ENCODE measurements around the gene VWA5B1.

The VWA5B1 gene

DNA sequence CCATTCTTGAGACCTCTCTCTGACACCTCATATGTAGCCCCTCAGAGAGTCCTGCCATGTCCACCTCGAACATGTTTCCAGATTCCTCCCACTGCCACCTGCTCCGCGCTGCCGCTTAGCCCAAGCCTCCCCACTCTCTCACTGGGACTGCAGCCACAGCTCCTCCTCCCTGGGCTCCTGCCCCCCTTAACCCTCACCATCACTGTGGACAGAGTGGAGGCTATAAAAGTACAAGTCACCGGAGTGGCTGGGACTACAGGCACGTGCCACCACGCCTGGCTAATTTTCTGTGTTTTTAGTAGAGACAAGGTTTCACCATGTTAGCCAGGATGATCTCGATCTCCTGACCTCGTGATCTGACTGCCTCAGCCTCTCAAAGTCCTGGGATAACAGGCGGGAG, 77.0 kb downstream of the VWA5B1 start:
- no peak for DNase-seq (ENCODE audit: low read depth in 2 of 2)

- no peak for DNase-seq (ENCODE audit: low read depth in 2 of 2)
These were observed 78.3 kb downstream of the VWA5B1 start for GRCh38 chr1:20368866-20369470.

DNA sequence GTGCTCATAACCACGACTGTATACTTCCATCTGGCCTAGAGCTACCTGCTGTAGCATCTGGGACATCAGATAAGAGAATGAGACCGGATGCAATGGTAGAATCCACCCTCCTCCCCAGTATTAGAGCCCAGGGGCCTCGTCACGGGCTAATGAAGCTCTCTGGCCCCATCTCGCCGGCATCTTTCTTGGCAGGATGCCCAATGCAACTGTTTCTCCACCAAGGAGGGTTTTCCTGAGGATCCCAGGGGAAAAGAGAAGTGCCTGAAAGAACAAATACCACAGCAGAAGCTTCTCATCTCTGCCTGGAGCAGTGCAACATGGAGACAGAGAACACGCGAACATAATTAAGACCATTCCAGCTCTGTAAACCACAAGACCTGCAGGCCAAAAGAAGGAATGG, 80.0 kb downstream of the VWA5B1 start:
- no peak for DNase-seq (ENCODE audit: low read depth in 2 of 2)

DNA sequence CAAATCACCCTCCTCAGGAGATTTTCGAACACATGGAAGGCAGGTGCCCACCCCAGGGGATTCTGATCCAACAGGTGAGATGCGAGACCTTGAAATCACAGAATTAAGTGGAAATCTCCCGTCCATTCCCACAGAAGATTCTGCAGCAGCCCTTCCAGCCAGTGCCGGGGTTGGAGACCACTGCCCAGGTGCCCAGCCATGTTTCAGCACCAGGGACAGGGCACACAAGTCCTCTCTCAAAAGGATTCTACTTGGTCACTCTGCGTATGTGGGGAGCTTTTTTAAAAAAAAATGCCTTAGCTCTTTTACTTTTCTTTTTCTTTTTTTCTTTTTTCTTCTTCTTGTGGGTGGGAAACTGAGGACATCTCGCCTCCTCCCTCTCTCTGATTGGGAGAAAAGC, 80.7 kb downstream of the VWA5B1 start:
- no peak for DNase-seq (ENCODE audit: low read depth in 2 of 2)

DNA sequence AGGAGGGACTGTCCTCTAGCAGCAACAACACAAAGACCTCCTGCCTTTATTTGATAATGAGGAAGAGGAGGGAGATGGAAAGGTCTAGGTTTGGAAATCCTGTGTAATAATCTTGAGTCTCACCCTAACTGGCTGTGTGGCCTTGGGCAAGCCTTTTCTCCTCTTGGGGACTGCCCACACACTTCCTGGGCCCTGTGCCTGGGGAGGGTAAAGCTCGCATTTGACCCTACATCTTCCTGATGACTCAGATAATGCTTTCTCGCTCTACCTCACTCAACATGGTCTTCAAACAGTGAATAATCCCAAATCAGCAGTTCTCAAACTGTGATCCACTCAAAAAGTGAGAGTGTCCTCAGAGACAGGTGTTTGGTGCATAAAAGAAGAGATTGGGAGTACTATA, 81.2 kb downstream of the VWA5B1 start:
- DNase-seq (ENCODE audit: low read depth in 2 of 2), result no peak

DNA sequence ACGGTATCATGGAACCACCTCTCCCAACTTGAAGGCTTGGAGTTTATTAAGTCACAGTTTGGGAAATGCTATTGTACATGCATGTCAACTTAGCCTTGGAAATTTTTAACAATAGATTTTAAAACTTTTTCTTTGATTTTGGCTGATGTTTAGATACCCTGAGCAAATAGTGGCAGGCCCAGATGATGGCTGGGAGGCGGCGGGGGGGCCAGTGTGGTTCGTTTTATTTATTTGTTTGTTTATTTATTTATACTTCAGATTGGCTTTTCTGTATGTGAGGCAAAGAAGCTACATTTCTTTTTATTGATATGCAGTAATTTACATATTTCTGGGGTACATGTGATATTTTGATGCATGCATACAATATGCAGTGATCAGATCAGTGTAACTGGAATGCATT, 82.0 kb downstream of the VWA5B1 start:
- no peak for DNase-seq (ENCODE audit: low read depth in 2 of 2)

GRCh38 chr1:20373286-20373685, 82.6 kb downstream of the VWA5B1 start:
- DNase-seq (ENCODE audit: low read depth in 2 of 2), result no peak

DNA sequence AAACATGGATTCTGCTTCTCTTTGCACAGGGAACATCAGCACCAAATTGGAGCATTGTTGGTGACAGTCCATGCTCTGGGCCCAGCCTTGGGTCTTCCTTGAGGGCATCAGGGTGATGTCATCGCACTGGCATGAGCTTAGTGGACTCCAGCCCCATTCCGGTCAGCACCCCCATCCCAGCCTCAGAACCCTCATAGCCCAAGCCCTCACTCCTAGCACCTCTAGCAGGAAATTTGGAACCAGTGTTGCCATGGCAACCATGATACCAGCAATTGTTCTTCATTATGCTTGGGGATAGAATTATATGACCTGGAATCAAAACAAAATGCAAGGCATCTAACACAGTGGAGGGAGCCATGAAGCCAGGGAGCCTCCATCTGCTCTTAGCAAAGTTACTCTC, 83.1 kb downstream of the VWA5B1 start:
- no peak for DNase-seq (ENCODE audit: low read depth in 2 of 2)

DNA sequence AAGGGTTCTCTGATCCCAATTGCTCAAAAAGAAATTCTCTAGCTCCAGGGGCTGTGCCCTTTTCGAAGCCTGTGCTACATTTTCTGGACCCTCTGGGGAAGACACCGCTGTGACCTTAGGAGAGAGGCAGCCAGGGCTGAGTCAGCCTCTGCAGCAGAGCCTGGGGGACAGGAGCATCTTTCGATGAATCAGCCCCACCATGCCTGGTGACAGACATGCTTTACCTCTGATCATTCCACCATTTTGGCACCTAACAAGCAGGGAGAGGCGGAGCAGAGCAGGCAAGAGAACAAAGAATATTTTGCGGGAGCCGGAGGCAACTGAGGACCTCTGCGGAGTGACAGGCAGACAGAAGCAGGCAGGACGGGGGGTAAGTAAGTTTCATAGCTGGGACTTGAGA, 84.9 kb downstream of the VWA5B1 start:
- DNase-seq (ENCODE audit: low read depth in 2 of 2), result no peak

- no peak for DNase-seq (ENCODE audit: low read depth in 2 of 2)
These were observed 85.5 kb downstream of the VWA5B1 start for GRCh38 chr1:20376171-20376570.

GRCh38 chr1:20376880-20377494, 86.3 kb downstream of the VWA5B1 start:
- DNase-seq (ENCODE audit: low read depth in 2 of 2), result peak; percentile 12 to 16

- DNase-seq (ENCODE audit: low read depth in 2 of 2), result no peak
These were observed 87.0 kb downstream of the VWA5B1 start for GRCh38 chr1:20377516-20378270.

DNA sequence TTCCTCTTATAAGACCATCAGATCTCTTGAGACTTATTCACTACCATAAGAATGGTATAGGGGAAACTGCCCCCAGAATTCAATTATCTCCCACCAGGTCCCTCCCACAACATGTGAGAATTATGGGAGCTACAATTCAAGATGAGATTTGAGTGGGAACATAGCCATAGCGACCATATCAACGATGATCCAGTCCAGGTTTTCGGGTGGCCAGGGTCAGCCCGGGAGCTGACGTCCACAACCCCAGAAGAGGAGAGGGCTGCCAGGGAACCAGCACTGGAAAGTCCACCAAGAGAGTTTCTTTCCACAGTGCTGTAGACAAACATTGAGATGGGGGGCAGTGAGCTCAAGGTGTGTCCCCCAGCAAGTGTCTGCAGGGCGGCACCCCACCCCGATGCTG, 88.4 kb downstream of the VWA5B1 start:
- no peak for DNase-seq (ENCODE audit: low read depth in 2 of 2)

- DNase-seq (ENCODE audit: low read depth in 2 of 2), result no peak
These were observed 89.5 kb downstream of the VWA5B1 start for GRCh38 chr1:20380175-20380574.

DNA sequence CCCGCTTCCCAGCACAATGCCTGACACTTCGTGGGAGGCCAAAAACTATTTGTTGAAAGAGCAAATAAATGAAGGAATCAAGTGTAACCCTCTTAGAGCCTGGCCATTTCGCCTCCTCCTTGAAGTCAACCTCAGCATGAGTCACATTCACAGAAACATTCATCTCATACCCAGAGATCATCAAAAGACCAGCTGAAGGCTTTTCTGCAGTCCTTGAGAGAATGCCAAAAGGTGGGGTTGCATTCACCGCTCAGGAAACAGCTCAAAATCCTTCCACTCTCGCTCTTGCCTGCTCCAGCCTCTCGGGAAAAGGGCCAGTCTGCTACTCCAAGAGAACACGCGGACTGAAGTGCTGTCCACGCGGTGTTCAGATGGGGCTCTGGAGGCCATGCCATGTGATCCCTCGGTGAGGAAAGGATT, 90.0 kb downstream of the VWA5B1 start:
- no peak for DNase-seq (ENCODE audit: low read depth in 2 of 2)

DNA sequence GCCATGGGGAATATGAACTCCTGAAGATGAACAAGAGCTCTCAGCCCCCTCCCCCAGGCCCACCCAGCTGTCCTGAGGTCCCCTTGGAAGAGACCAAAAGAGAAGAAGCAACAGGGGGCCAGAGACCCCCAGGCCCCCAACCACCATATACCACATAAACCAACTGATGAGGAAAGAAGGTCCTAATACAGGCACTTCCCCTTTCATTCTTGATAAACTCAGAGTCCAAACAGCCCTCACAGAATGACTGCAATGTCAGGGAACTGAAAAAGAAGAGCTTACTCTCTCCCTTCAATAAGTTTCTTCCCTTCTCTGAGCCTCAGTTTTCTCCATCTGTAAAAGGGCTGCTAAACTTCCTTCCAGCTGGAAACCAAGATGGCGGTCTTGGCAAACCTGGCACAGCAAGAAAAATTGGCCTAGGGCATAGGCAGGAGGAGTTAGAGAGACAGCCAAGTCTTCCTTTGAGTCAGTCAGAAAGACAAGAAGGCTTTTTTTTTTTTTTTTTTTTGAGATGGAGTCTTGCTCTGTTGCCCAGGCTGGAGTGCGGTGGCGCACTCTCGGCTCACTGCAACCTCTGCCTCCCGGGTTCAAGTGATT, 90.5 kb downstream of the VWA5B1 start:
- no peak for DNase-seq (ENCODE audit: low read depth in 2 of 2)

- no peak for DNase-seq (ENCODE audit: low read depth in 2 of 2)
These were observed 91.3 kb downstream of the VWA5B1 start for GRCh38 chr1:20381961-20382360.

DNA sequence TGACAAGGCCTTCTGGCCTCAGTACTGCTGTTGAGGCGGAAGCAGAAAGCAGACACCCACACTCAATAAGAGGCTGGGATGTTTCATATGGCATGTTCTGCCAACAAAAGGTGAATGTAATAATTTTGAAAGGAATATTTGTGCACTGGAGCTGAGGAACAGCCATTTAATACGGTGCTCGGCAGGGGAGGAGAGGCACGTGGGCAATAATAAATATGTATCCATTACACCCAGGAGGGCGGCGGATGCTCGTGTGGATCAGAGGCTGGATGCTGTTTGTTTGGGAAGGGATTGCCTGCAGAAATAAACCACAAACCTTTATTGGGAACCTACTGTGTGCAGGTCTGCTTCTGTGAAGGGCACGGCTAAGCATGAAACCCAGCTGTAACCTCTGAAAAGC, 92.0 kb downstream of the VWA5B1 start:
- no peak for DNase-seq (ENCODE audit: low read depth in 2 of 2)

GRCh38 chr1:20383631-20384030, 93.0 kb downstream of the VWA5B1 start:
- DNase-seq (ENCODE audit: low read depth in 2 of 2), result no peak

DNA sequence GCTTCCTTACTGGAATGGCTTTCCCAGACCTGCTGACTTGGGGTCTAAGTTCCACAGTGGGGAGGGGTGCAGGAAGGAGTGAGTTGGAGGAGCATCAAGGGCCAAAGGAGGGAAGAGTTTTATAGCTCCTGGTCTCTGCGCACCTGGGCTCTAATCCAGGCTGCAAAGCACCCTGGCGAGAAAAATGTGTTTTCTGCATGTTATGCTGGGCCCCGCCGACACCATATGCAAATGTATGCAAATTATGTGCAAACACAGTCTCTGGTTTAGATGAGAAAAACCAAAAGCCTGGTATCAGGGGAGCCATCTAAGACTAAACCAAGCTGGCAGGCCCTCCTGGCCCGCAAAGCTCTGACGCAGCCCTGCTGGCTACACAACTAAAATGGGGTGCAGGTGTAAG, 95.0 kb downstream of the VWA5B1 start:
- no peak for DNase-seq (ENCODE audit: low read depth in 2 of 2)

GRCh38 chr1:20386323-20387081, 95.8 kb downstream of the VWA5B1 start:
- DNase-seq (ENCODE audit: low read depth in 2 of 2), result no peak

- DNase-seq (ENCODE audit: low read depth in 2 of 2), result no peak
These were observed 98.9 kb downstream of the VWA5B1 start for GRCh38 chr1:20389571-20389970.
